Myocyte (in vitro differentiated cells): Measurements from ENCODE around the gene KLF17. TPM values are rescaled to one million over a fixed set of nuclear protein-coding genes. Genes with fewer than 3 reads are reported as not detected.
"Not testable (repeated sequence)": the region's sequence is repeated elsewhere in the genome, so short reads cannot be mapped to it uniquely, and the experiment has no call there.

Experiments used
- DNase-seq: peaks from one replicate; pipeline ENCODE4 v3.0.0-alpha.2; 2012; ENCODE audit warnings: low read depth
- total RNA-seq: library from RNA; depleted of rRNA; stranded (reverse); fragments of >200 nt; gene quantifications from 2 replicates; pipeline ENCODE4 v1.2.3, GENCODE V29; 2014

Gene KLF17
- total RNA-seq, 1 donor from 2014 or later = not detected

- DNase-seq = no peak
Observed at GRCh38 chr1:44108971-44109370, 9.7 kb upstream of the KLF17 start.

- DNase-seq = peak; percentile 55
Observed at GRCh38 chr1:44110916-44111315, 7.7 kb upstream of the KLF17 start.

- no peak for DNase-seq
Observed at GRCh38 chr1:44111861-44112260, 6.8 kb upstream of the KLF17 start.

- peak; percentile 20 for DNase-seq
Observed at GRCh38 chr1:44112486-44112885, 6.1 kb upstream of the KLF17 start.

GRCh38 chr1:44113095-44113609 is 5.5 kb upstream of the KLF17 start:
- no peak for DNase-seq

- no peak for DNase-seq
Observed at GRCh38 chr1:44114098-44114497, 4.5 kb upstream of the KLF17 start.

GRCh38 chr1:44117272-44117671 is 1.3 kb upstream of the KLF17 start:
- not testable (repeated sequence) for DNase-seq

GRCh38 chr1:44119525-44119924 is 904 bp downstream of the KLF17 start:
- no peak for DNase-seq

- no peak for DNase-seq
Observed at GRCh38 chr1:44120398-44120949, 1.9 kb downstream of the KLF17 start.

GRCh38 chr1:44129616-44130500 is 11.2 kb downstream of the KLF17 start:
- no peak for DNase-seq

- DNase-seq = no peak
Observed at GRCh38 chr1:44131411-44131810, 12.8 kb downstream of the KLF17 start.

GRCh38 chr1:44134071-44134920 is 15.7 kb downstream of the KLF17 start:
- no peak for DNase-seq

GRCh38 chr1:44135886-44136285 is 17.3 kb downstream of the KLF17 start:
- no peak for DNase-seq

- DNase-seq = no peak
Observed at GRCh38 chr1:44138239-44138638, 19.6 kb downstream of the KLF17 start.

- DNase-seq = not testable (repeated sequence)
Observed at GRCh38 chr1:44139565-44139964, 20.9 kb downstream of the KLF17 start.

- no peak for DNase-seq
Observed at GRCh38 chr1:44141531-44141930, 22.9 kb downstream of the KLF17 start, which contains the start of gene KLF18. KLF18 (minus strand) TSS chr1:44141631; CDS start chr1:44141631, 0 bp downstream.

GRCh38 chr1:44144962-44145756 is 26.5 kb downstream of the KLF17 start:
- DNase-seq = peak; percentile 4

- DNase-seq = no peak
Observed at GRCh38 chr1:44146536-44147361, 28.1 kb downstream of the KLF17 start.

GRCh38 chr1:44147582-44147981 is 29.0 kb downstream of the KLF17 start:
- DNase-seq = no peak

GRCh38 chr1:44151332-44151731 is 32.7 kb downstream of the KLF17 start:
- DNase-seq = no peak
